ENCODE data around the gene INPP5E. TPM values are rescaled to one million over a fixed set of nuclear protein-coding genes. Genes with fewer than 3 reads are reported as not detected.

INPP5E gene
- total RNA-seq, 2 donors from 2014 or later, result 8.8 to 25.4 TPM

- 91 to 95% methylated on average over 8 of the region's 8 CpGs for WGBS, 2 donors
- no peaks in the 10 kb centered on the region for H3K9me3 ChIP-seq
- DNase-seq, result no peak
- no peak overlapping the region for H3K4me3 ChIP-seq
- no peak for ATAC-seq
- peaks cover 7% of the 10 kb centered on the region for H3K4me1 ChIP-seq
- H3K27ac ChIP-seq, result no peak overlapping the region
- TF ChIP-seq CTCF (IDR thresholded peaks at IDR 0.05) (no peak), POLR2A (IDR thresholded peaks at IDR 0.05) (no peak)
- intact Hi-C loops (cut with DNase I), result no loop called here
- peaks cover 19 to 46% of the 10 kb centered on the region in 2 donors for H3K36me3 ChIP-seq (replicated peaks in 1 of 2; ENCODE audit: insufficient read depth in 1 of 2, low read depth in 2 of 2)
- H3K27me3 ChIP-seq, result no peaks in the 10 kb centered on the region
These were observed 23.2 kb downstream of the INPP5E start for GRCh38 chr9:136416427-136416826.

- WGBS, 2 donors, result 69 to 81% methylated on average over 9 of the region's 9 CpGs
- no peak for ATAC-seq
- intact Hi-C loops (cut with DNase I), result no loop called here
These were observed 26.7 kb downstream of the INPP5E start for GRCh38 chr9:136412962-136413361.

GRCh38 chr9:136411378-136411777 lies 28.3 kb downstream of the INPP5E start:
- H3K27me3 ChIP-seq, result no peaks in the 10 kb centered on the region
- no peak for DNase-seq
- WGBS, 2 donors, result 23 to 25% methylated on average over 4 of the region's 4 CpGs
- TF ChIP-seq POLR2A (IDR thresholded peaks at IDR 0.05) (no peak), CTCF (IDR thresholded peaks at IDR 0.05) (no peak)
- no peak for ATAC-seq
- H3K27ac ChIP-seq, result no peak overlapping the region
- H3K9me3 ChIP-seq, result no peaks in the 10 kb centered on the region
- intact Hi-C loops (cut with DNase I), result no loop called here
- H3K36me3 ChIP-seq (replicated peaks in 1 of 2; ENCODE audit: insufficient read depth in 1 of 2, low read depth in 2 of 2), result peaks cover 0 to 22% of the 10 kb centered on the region in 2 donors
- peak overlapping the region in 1 of 2 donors; percentile 51 for H3K4me3 ChIP-seq
- H3K4me1 ChIP-seq, result peaks cover 27% of the 10 kb centered on the region

More at GRCh38 chr9:136412962-136413361, 26.7 kb downstream of the INPP5E start:
- Histone ChIP-seq H3K36me3 (replicated peaks in 1 of 2; ENCODE audit: insufficient read depth in 1 of 2, low read depth in 2 of 2) (peaks cover 6 to 29% of the 10 kb centered on the region in 2 donors), H3K27me3 (no peaks in the 10 kb centered on the region), H3K9me3 (no peaks in the 10 kb centered on the region), H3K27ac (no peak overlapping the region), H3K4me1 (peaks cover 27% of the 10 kb centered on the region), H3K4me3 (no peak overlapping the region)
- DNase-seq, result no peak
- no peak for TF ChIP-seq CTCF (IDR thresholded peaks at IDR 0.05)
- TF ChIP-seq POLR2A (IDR thresholded peaks at IDR 0.05), result no peak

GRCh38 chr9:136410500-136411287 lies 29.0 kb downstream of the INPP5E start, which contains the start of the genes ENTR1 and PMPCA:
Gene ENTR1, minus strand, starts transcription at chr9:136410614. Its CDS starts 217 bp downstream, at chr9:136410397.
Gene PMPCA, plus strand, starts transcription at chr9:136410658. Its CDS starts 11 bp downstream, at chr9:136410669.
- peak; percentile 91 to 94 (median 93) for DNase-seq
- WGBS, 2 donors, result 0 to 1% methylated on average over 24 to 60 of the region's 83 CpGs
- peaks cover 0 to 18% of the 10 kb centered on the region in 2 donors for H3K36me3 ChIP-seq (replicated peaks in 1 of 2; ENCODE audit: insufficient read depth in 1 of 2, low read depth in 2 of 2)
- no peaks in the 10 kb centered on the region for H3K9me3 ChIP-seq
- peak within 1 kb of the TSS; percentile 59 to 82 (median 76) for H3K27ac ChIP-seq
- ATAC-seq, result peak; percentile 93
- TF ChIP-seq CTCF (IDR thresholded peaks at IDR 0.05), result peak in 1 of 7 experiments; percentile 3
- peak; percentile 59 to 91 (median 83) for TF ChIP-seq POLR2A (IDR thresholded peaks at IDR 0.05)
- H3K27me3 ChIP-seq, result no peaks in the 10 kb centered on the region
- H3K4me1 ChIP-seq, result peaks cover 27% of the 10 kb centered on the region
- H3K4me3 ChIP-seq, result peak within 1 kb of the TSS; percentile 52 to 87
- intact Hi-C loops (cut with DNase I), result no loop called here
